GM18520 (cell line): Measurements from ENCODE around the gene ARCN1.
"Not testable (repeated sequence)": the region's sequence is repeated elsewhere in the genome, so short reads cannot be mapped to it uniquely, and the experiment has no call there.

Experiments
- ATAC-seq: cut with Tn5 transposase; IDR thresholded peaks from one replicate; pipeline ENCODE4 v1.9.1; 2021; ENCODE audit not compliant: unreplicated experiment

The ARCN1 gene

DNA sequence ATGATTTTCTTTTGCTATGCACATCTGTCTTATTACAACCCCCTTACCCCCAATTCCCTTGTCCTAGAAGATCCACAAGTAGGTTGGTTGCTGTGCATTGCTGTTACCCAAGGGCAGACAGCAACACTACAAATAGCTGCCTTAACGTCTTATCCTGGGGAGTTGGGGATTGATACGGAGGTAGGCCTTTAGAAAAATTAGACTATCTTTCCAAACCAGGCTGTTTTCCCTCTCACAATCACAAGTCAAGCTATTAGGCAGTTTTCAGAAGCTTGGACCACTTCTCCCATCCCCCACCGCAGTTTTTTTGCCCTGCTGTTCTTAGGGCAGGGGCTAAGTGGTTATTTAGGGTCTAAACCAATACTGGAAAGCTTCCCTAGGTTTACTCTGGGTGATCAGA lies 32.4 kb downstream of the ARCN1 start:
- ATAC-seq, result no peak

DNA sequence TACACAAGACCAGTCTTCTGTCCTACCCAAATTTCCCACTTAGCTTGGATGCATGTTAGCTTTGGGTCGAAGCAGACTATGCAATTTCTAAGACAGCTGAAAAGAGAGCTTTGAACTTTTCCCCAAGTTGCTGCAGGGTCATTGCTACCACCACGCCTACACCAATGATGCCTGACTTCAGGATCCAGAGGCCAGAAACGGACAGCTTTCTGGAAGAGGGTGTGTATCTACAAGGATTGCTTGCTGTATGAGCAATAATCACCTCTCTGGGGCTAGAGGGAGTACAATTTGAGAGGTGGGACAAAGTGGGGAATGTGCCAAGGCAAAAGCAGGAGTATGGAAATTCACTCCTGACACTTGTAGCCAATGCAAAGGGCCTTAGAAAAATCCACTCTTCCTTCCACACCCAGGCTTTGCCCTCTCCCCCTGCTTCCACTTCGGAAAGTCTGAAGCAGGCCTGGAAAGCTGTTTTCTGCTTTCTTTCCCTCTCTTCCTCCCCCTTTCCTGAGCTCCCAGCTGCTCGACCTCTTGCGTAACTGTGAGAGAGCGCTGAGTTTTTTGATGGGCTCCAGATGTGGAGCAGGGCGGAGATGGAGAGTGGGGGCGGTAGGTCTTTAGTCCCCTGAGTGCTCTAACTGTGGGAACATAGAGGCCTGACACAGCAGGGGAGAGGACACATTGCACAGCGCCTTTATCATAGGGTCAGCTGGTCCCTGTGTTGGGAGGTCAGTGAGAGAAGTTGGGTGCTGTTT lies 33.1 kb downstream of the ARCN1 start:
- ATAC-seq, result no peak

GRCh38 chr11:118606157-118606843 lies 34.1 kb downstream of the ARCN1 start:
- no peak for ATAC-seq

- ATAC-seq, result no peak
Measured at GRCh38 chr11:118606844-118607228, 34.6 kb downstream of the ARCN1 start.

GRCh38 chr11:118607401-118608359 lies 35.5 kb downstream of the ARCN1 start, which contains the start of gene PHLDB1:
Gene PHLDB1 (plus strand): TSS chr11:118607615. CDS start chr11:118613837, 6,222 bp downstream.
- no peak for ATAC-seq

DNA sequence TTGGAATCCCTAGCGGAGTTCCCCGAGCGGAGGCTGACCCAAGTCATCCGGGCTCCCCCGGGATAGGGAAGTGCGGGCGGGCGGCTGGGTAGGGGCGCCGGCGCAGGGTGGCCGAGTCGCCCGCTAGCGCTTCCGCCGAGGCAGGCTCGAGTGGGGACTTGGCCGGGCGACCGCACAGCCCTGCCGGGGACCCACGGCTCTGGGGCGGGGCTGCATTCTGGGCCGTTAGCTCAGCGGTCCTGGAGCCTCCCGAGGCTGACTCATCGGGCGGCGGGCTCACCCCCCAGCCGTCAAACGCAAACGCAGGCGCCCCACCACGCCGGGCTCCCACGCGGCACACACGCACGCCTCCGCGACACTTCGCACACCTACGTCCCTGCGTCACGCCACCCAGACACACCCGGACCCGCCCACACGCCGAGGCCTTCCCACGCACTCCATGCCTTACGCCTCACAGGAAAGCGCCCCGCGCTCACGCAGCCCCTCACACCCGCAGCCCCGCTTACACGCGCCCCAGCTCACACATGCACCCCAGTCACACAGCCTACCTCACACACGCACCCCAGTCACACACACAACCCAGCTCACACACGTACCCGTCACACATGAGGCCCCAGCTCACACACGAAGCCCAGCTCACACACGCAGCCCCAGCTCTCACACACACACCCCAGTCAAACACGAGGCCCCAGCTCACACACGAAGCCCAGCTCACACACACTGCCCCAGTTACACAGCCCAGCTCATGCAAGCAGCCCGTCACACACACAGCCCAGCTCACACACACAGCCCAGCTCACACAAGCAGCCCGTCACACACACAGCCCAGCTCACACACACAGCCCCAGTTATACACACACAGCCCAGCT lies 36.4 kb downstream of the ARCN1 start:
- no peak for ATAC-seq

- ATAC-seq, result no peak
Measured at GRCh38 chr11:118609380-118610224, 37.4 kb downstream of the ARCN1 start.

DNA sequence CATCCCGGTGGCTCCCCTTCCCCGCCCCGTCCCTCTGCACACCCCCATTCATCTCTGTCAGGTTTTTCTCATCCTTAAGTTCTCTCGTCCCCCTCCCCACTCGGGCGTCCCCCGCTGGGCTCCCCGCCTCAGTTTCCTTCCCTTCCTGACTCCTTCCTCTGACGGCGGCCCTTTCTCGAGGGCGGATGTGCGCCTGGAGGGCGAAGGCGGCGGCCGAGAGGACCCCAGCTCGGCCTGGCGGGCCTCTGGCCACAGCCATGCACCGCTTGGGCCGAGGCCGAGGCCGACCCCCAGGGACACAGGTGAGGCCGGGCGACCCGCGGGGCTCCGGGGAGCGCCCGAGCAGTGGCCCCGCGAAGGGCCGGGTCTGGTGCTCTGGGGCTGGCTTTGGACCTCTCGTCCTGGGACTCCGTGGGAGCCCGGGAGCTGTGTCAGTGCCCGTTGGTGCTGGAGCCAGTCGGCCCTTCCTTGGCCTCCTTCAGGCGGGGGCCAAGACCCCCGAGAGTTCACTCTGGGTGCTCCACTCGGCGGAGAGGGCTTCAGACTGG lies 38.1 kb downstream of the ARCN1 start:
- ATAC-seq, result no peak

- no peak for ATAC-seq
Measured at GRCh38 chr11:118610773-118611432, 38.7 kb downstream of the ARCN1 start.

GRCh38 chr11:118611433-118611795 lies 39.2 kb downstream of the ARCN1 start:
- ATAC-seq, result not testable (repeated sequence)

DNA sequence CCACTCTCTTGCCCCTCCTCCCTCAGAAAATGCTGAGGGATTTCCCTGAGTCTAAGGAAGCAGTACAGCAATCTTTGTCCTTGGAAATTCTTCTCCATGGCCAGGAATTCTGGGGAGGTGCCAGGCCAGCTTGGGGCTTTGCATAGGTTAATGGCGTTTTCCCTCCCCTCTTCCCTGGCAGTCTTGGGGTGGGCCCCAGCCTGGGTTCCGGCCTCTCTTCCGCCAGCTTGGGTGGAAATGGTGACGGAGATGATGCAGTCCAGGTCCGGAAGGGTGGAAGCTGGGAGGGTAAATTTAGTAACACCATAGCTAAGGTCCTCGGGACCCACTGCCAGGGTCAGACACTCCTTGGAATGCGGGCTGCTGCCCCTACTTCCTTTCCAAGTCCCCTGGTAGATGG lies 40.2 kb downstream of the ARCN1 start:
- ATAC-seq, result no peak

GRCh38 chr11:118614511-118614910 lies 42.3 kb downstream of the ARCN1 start:
- no peak for ATAC-seq

- no peak for ATAC-seq
Measured at GRCh38 chr11:118615282-118615975, 43.2 kb downstream of the ARCN1 start.

GRCh38 chr11:118615976-118616371 lies 43.8 kb downstream of the ARCN1 start:
- ATAC-seq, result no peak

- ATAC-seq, result no peak
Measured at GRCh38 chr11:118618115-118618990, 46.1 kb downstream of the ARCN1 start.

GRCh38 chr11:118618991-118619375 lies 46.8 kb downstream of the ARCN1 start:
- ATAC-seq, result no peak
